ENCODE data around the gene PHF21A. TPM values are rescaled to one million over a fixed set of nuclear protein-coding genes. Genes with fewer than 3 reads are reported as not detected.

PHF21A gene
- polyA plus RNA-seq, 3 donors, result 6.2 to 95.2 (median 14.0) TPM

- no peak overlapping the region for H3K9ac ChIP-seq (ENCODE audit: insufficient read depth, low read length, poor library complexity, severe bottlenecking)
- no peak for DNase-seq
Measured at GRCh38 chr11:46149826-46150225, 28.6 kb upstream of the PHF21A start.

DNA sequence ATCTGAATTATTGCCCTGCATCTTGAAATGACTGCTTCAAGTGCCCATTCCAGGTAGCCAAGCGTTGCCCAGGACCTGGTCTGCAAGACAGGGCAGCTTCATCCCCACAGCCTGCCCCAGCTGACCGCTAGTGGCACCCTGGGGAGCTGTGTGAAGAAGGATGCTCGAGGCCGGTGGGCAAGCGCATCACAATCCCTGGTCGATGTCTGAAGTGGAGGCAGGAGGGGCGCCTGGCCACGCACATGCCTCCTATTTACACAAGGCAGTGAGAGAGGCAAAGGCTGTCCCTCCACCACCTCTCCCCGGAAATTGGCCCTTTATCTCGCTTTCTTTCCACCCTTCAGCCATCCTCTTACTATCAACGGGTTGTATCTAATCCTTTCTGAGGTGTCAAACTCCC is 28.1 kb upstream of the PHF21A start:
- no peak for DNase-seq
- Histone ChIP-seq H3K4me2 (replicated peaks; ENCODE audit: extremely low read depth, low read length, poor library complexity, severe bottlenecking) (no peak overlapping the region), H3K36me3 (replicated peaks in 1 of 2; ENCODE audit: control insufficient read depth in 1 of 2, insufficient read depth in 2 of 2, low read length in 2 of 2) (no peaks in the 10 kb centered on the region), H3K79me2 (ENCODE audit: insufficient read depth, low read length) (no peaks in the 10 kb centered on the region), H3K27ac (ENCODE audit: low read depth in 1 of 2, low read length in 2 of 2) (no peak overlapping the region), H3K4me3 (replicated peaks in 1 of 3; ENCODE audit: low read depth in 2 of 3, low read length in 3 of 3) (no peak overlapping the region), H3K9me3 (replicated peaks in 1 of 2; ENCODE audit: control insufficient read depth in 1 of 2, insufficient read depth in 1 of 2, low read length in 2 of 2) (no peaks in the 10 kb centered on the region), H3K27me3 (ENCODE audit: control insufficient read depth in 2 of 2, insufficient read depth in 2 of 2, low read length in 2 of 2) (peaks cover 6 to 13% of the 10 kb centered on the region in 2 donors), H3K9ac (ENCODE audit: insufficient read depth, low read length, poor library complexity, severe bottlenecking) (no peak overlapping the region), H2AFZ (ENCODE audit: insufficient read depth, low read depth, low read length, poor library complexity, severe bottlenecking) (no peak overlapping the region), H3K4me1 (ENCODE audit: control insufficient read depth in 1 of 2, insufficient read depth in 2 of 2, low read length in 2 of 2) (no peaks in the 10 kb centered on the region), H4K20me1 (ENCODE audit: insufficient read depth, low read length) (no peaks in the 10 kb centered on the region)
- intact Hi-C loops (cut with micrococcal nuclease), result no loop called here
- Mint-ChIP-seq H3K4me3 (no peak overlapping the region), H3K27me3 (ENCODE audit: low read depth in 3 of 3) (peaks cover 7 to 46% (median 12%) of the 10 kb centered on the region in 3 donors), H3K9me3 (peaks cover 0 to 3% (median 0%) of the 10 kb centered on the region in 7 donors), H3K4me1 (no peaks in the 10 kb centered on the region), H3K27ac (no peak overlapping the region), H3K36me3 (no peaks in the 10 kb centered on the region)
- 60% methylated on average over 3 of the region's 11 CpGs for WGBS (ENCODE audit: insufficient coverage)
- TF ChIP-seq, protein P1, sequence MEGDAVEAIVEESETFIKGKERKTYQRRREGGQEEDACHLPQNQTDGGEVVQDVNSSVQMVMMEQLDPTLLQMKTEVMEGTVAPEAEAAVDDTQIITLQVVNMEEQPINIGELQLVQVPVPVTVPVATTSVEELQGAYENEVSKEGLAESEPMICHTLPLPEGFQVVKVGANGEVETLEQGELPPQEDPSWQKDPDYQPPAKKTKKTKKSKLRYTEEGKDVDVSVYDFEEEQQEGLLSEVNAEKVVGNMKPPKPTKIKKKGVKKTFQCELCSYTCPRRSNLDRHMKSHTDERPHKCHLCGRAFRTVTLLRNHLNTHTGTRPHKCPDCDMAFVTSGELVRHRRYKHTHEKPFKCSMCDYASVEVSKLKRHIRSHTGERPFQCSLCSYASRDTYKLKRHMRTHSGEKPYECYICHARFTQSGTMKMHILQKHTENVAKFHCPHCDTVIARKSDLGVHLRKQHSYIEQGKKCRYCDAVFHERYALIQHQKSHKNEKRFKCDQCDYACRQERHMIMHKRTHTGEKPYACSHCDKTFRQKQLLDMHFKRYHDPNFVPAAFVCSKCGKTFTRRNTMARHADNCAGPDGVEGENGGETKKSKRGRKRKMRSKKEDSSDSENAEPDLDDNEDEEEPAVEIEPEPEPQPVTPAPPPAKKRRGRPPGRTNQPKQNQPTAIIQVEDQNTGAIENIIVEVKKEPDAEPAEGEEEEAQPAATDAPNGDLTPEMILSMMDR (IDR thresholded peaks at IDR 0.05), result no peak

More at GRCh38 chr11:46149826-46150225, 28.6 kb upstream of the PHF21A start:
- Mint-ChIP-seq H3K36me3 (no peaks in the 10 kb centered on the region), H3K9me3 (peaks cover 0 to 3% (median 0%) of the 10 kb centered on the region in 7 donors), H3K4me3 (no peak overlapping the region), H3K4me1 (no peaks in the 10 kb centered on the region), H3K27ac (no peak overlapping the region), H3K27me3 (ENCODE audit: low read depth in 3 of 3) (peaks cover 7 to 48% (median 12%) of the 10 kb centered on the region in 3 donors)
- Histone ChIP-seq H3K27me3 (ENCODE audit: control insufficient read depth in 2 of 2, insufficient read depth in 2 of 2, low read length in 2 of 2) (peaks cover 6 to 13% of the 10 kb centered on the region in 2 donors), H3K27ac (ENCODE audit: low read depth in 1 of 2, low read length in 2 of 2) (no peak overlapping the region), H2AFZ (ENCODE audit: insufficient read depth, low read depth, low read length, poor library complexity, severe bottlenecking) (no peak overlapping the region), H3K4me1 (ENCODE audit: control insufficient read depth in 1 of 2, insufficient read depth in 2 of 2, low read length in 2 of 2) (no peaks in the 10 kb centered on the region), H3K9me3 (replicated peaks in 1 of 2; ENCODE audit: control insufficient read depth in 1 of 2, insufficient read depth in 1 of 2, low read length in 2 of 2) (no peaks in the 10 kb centered on the region), H3K36me3 (replicated peaks in 1 of 2; ENCODE audit: control insufficient read depth in 1 of 2, insufficient read depth in 2 of 2, low read length in 2 of 2) (no peaks in the 10 kb centered on the region), H3K4me3 (replicated peaks in 1 of 3; ENCODE audit: low read depth in 2 of 3, low read length in 3 of 3) (no peak overlapping the region), H4K20me1 (ENCODE audit: insufficient read depth, low read length) (no peaks in the 10 kb centered on the region), H3K79me2 (ENCODE audit: insufficient read depth, low read length) (no peaks in the 10 kb centered on the region), H3K4me2 (replicated peaks; ENCODE audit: extremely low read depth, low read length, poor library complexity, severe bottlenecking) (no peak overlapping the region)
- WGBS (ENCODE audit: insufficient coverage), result no CpG with 5 or more reads among the region's 4 CpGs
- TF ChIP-seq, protein P1 (IDR thresholded peaks at IDR 0.05), result no peak
- intact Hi-C loops (cut with micrococcal nuclease), result no loop called here

Measured in CD14-positive monocyte (primary cell).